Measurements from ENCODE around the gene TBC1D14.

DNA sequence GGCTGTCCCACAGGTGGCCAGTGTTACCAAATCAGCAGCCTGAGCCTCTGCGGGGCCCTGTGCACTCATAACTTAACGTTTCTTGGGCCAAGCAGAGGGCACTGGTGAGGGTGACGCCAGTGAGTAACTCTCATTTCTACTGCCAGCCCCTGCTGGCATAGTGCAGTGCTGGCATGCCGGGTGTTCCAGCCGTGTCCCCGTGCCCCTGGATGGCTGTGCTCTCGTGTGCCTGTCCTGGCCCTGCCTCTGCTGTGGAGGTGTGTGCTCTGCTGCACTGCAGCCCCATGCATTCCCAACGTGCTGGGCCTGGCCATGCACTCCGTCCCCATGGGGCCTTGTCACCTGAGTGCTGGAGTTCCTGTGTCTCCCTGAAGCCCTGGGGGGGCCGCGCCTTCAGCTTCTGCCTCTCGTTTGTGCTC is 14.7 kb downstream of the TBC1D14 start:
- TF ChIP-seq POLR2A (IDR thresholded peaks at IDR 0.05; ENCODE audit: low read length) (no peak), GATA1 (IDR thresholded peaks at IDR 0.05; ENCODE audit: low read depth, low read length) (no peak)

All from erythroblast (primary cell).